ENCODE data around the gene UBL7. TPM values are rescaled to one million over a fixed set of nuclear protein-coding genes. Genes with fewer than 3 reads are reported as not detected.

UBL7 gene
- total and polyA plus RNA-seq, 2 donors (not counting 1 experiment from before 2014, with no cell fraction given), result 44.4 to 73.9 TPM

GRCh38 chr15:74470631-74471395 lies 9.9 kb upstream of the UBL7 start:
- WGBS (ENCODE audit: insufficient coverage), result 84% methylated on average over 10 of the region's 12 CpGs
- no peak for DNase-seq
- Histone ChIP-seq H3K36me3 (replicated peaks in 1 of 2; ENCODE audit: control extremely low read depth in 1 of 2, control insufficient read depth in 1 of 2, extremely low read depth in 1 of 2, insufficient read depth in 2 of 2, low read length in 1 of 2) (peaks cover 0 to 31% of the 10 kb centered on the region in 2 experiments), H3K79me2 (ENCODE audit: control insufficient read depth, insufficient read depth, low read length) (peaks cover 7% of the 10 kb centered on the region), H3K4me2 (replicated peaks; ENCODE audit: low read depth, low read length, poor library complexity, severe bottlenecking) (no peak overlapping the region), H2AFZ (ENCODE audit: insufficient read depth, low read depth, low read length, poor library complexity, severe bottlenecking) (no peak overlapping the region), H3K4me1 (ENCODE audit: control insufficient read depth in 2 of 2, insufficient read depth in 2 of 2, low read length in 2 of 2) (no peaks in the 10 kb centered on the region), H3K9ac (ENCODE audit: low read length) (no peak overlapping the region), H3K9me3 (ENCODE audit: control extremely low read depth in 1 of 3, control insufficient read depth in 2 of 3, insufficient read depth in 1 of 3, low read length in 2 of 3) (no peaks in the 10 kb centered on the region), H3K4me3 (ENCODE audit: control extremely low read depth in 1 of 5, extremely low read depth in 1 of 5, insufficient read depth in 1 of 5, low read depth in 2 of 5, low read length in 4 of 5) (no peak overlapping the region), H3K27me3 (replicated peaks in 1 of 4; ENCODE audit: control extremely low read depth in 1 of 4, control insufficient read depth in 3 of 4, insufficient read depth in 4 of 4, low read length in 3 of 4) (no peaks in the 10 kb centered on the region), H3K27ac (ENCODE audit: low read length in 2 of 2) (no peak overlapping the region), H4K20me1 (ENCODE audit: control insufficient read depth, insufficient read depth, low read length, poor library complexity, severe bottlenecking) (no peaks in the 10 kb centered on the region)
- H3K9me3 Mint-ChIP-seq (ENCODE audit: insufficient read depth), result no peaks in the 10 kb centered on the region
- no peak overlapping the region for H3K27ac Mint-ChIP-seq
- CTCF ChIA-PET, result interaction anchor here (1.5 kb wide), 1 partner anchor 88 kb away, joined by 3 read pairs; no protein-coding TSS in a partner anchor
- H3K27me3 Mint-ChIP-seq, result no peaks in the 10 kb centered on the region
- no peak for ATAC-seq (ENCODE audit: low read depth)
- H3K4me3 Mint-ChIP-seq, result no peak overlapping the region
- no peak for TF ChIP-seq CTCF (IDR thresholded peaks at IDR 0.05)
- TF ChIP-seq EZH2 (IDR thresholded peaks at IDR 0.05; ENCODE audit: borderline replicate concordance, insufficient read depth, low read depth, low read length, poor library complexity, severe bottlenecking), result no peak
- no peaks in the 10 kb centered on the region for H3K4me1 Mint-ChIP-seq
- POLR2A ChIA-PET, result no interaction called here
- intact Hi-C loops (cut with micrococcal nuclease), result no loop called here

- intact Hi-C loops (cut with micrococcal nuclease), result no loop called here
- Mint-ChIP-seq H3K27me3 (no peaks in the 10 kb centered on the region), H3K4me1 (peaks cover 12% of the 10 kb centered on the region), H3K4me3 (no peak overlapping the region), H3K9me3 (ENCODE audit: insufficient read depth) (no peaks in the 10 kb centered on the region), H3K27ac (no peak overlapping the region)
- 100% methylated on average over 3 of the region's 6 CpGs for WGBS (ENCODE audit: insufficient coverage)
- POLR2A ChIA-PET, result no interaction called here
- Histone ChIP-seq H3K9ac (ENCODE audit: low read length) (no peak overlapping the region), H3K4me3 (ENCODE audit: control extremely low read depth in 1 of 5, extremely low read depth in 1 of 5, insufficient read depth in 1 of 5, low read depth in 2 of 5, low read length in 4 of 5) (no peak overlapping the region), H3K4me1 (ENCODE audit: control insufficient read depth in 2 of 2, insufficient read depth in 2 of 2, low read length in 2 of 2) (peaks cover 11% of the 10 kb centered on the region in 2 donors), H3K36me3 (replicated peaks in 1 of 2; ENCODE audit: control extremely low read depth in 1 of 2, control insufficient read depth in 1 of 2, extremely low read depth in 1 of 2, insufficient read depth in 2 of 2, low read length in 1 of 2) (peaks cover 0 to 23% of the 10 kb centered on the region in 2 experiments), H3K27ac (ENCODE audit: low read length in 2 of 2) (no peak overlapping the region), H3K27me3 (replicated peaks in 1 of 4; ENCODE audit: control extremely low read depth in 1 of 4, control insufficient read depth in 3 of 4, insufficient read depth in 4 of 4, low read length in 3 of 4) (no peaks in the 10 kb centered on the region), H3K4me2 (replicated peaks; ENCODE audit: low read depth, low read length, poor library complexity, severe bottlenecking) (no peak overlapping the region), H3K79me2 (ENCODE audit: control insufficient read depth, insufficient read depth, low read length) (peaks cover 7% of the 10 kb centered on the region), H4K20me1 (ENCODE audit: control insufficient read depth, insufficient read depth, low read length, poor library complexity, severe bottlenecking) (no peaks in the 10 kb centered on the region), H3K9me3 (ENCODE audit: control extremely low read depth in 1 of 3, control insufficient read depth in 2 of 3, insufficient read depth in 1 of 3, low read length in 2 of 3) (no peaks in the 10 kb centered on the region), H2AFZ (ENCODE audit: insufficient read depth, low read depth, low read length, poor library complexity, severe bottlenecking) (no peak overlapping the region)
- no peak for TF ChIP-seq EZH2 (IDR thresholded peaks at IDR 0.05; ENCODE audit: borderline replicate concordance, insufficient read depth, low read depth, low read length, poor library complexity, severe bottlenecking)
- no peak for TF ChIP-seq CTCF (IDR thresholded peaks at IDR 0.05)
- CTCF ChIA-PET, result no interaction called here
- DNase-seq (no peak), ATAC-seq (ENCODE audit: low read depth) (no peak)
Observed at GRCh38 chr15:74468341-74469032, 7.5 kb upstream of the UBL7 start.

All from B cell (primary cell).